T-helper 2 cell treated with Interferon-gamma antibody and Interleukin-4, amounts not matched to agents 5 μg/mL and 100 μg/mL, for 36 hours (primary cell): ENCODE measurements around the gene DNM3.

Source experiments
- DNase-seq: peaks from one replicate; pipeline ENCODE4 v3.0.0; 2021; ENCODE audit warnings: low spot score
- H3K27ac Mint-ChIP-seq: one replicate; pipeline ENCODE4 v1.8.0; 2021; ENCODE audit warnings: mild to moderate bottlenecking, mixed read lengths
- H3K27me3 Mint-ChIP-seq: one replicate; pipeline ENCODE4 v1.8.0; 2021; ENCODE audit warnings: low read depth, mixed read lengths
- H3K36me3 Mint-ChIP-seq: one replicate; pipeline ENCODE4 v1.8.0; 2021; ENCODE audit warnings: low read depth, mixed read lengths
- H3K4me1 Mint-ChIP-seq: one replicate; pipeline ENCODE4 v1.8.0; 2021; ENCODE audit warnings: low read depth, mixed read lengths
- H3K4me3 Mint-ChIP-seq: one replicate; pipeline ENCODE4 v1.8.0; 2022; ENCODE audit warnings: mild to moderate bottlenecking, moderate library complexity, mixed read lengths
- H3K9me3 Mint-ChIP-seq: one replicate; pipeline ENCODE4 v1.8.0; 2021; ENCODE audit warnings: mixed read lengths

DNM3 gene

DNA sequence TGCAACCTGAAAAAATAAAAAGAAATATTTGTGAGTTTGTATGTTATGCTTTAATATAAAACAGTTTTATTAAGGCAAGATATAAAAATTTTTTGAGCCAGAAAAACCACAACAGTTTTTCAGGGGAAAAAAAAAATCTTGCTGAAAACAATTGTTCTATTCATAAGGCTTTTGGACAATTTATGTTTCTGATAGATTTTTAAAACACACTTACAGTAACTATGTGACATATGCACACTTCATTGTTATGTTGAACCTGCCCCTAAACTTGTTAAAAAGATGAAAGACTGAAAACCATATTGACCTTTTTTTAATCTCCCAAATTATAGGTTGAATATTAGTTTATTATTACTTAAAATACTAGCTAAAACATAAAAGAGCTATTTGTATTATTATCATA lies 299.3 kb downstream of the DNM3 start:
- no peak for DNase-seq
- no peaks in the 10 kb centered on the region for H3K27me3 Mint-ChIP-seq
- peaks cover 7% of the 10 kb centered on the region for H3K4me1 Mint-ChIP-seq
- H3K4me3 Mint-ChIP-seq = no peak overlapping the region
- H3K9me3 Mint-ChIP-seq = no peaks in the 10 kb centered on the region
- H3K27ac Mint-ChIP-seq = no peak overlapping the region
- H3K36me3 Mint-ChIP-seq = no peaks in the 10 kb centered on the region

DNA sequence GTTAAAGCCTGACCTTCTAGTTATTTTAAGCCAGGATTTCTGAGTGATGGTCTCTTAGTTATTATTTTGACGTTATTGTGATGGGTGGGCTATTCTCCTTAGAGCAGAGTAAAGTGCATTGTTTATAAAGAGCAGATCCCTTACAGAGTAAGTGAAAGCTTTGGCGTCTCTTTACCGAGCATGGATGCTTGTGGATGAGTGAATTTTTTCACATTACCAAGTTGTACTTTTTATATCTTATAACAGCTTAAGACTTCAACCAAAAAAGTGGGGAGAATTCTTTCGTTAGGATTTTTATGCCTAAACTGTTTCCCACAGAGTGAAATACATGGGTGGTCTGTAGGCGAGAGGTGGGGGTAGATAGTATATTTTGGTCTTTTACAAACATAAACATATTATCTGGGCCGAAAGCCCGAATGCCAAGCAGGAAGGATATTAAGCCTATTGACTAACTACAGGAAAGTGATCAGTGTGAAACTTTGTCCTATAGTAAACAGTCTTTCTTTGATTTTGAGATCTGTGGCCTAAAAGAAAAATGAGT lies 300.1 kb downstream of the DNM3 start:
- Mint-ChIP-seq H3K4me3 (no peak overlapping the region), H3K4me1 (peaks cover 7% of the 10 kb centered on the region), H3K27me3 (no peaks in the 10 kb centered on the region), H3K36me3 (no peaks in the 10 kb centered on the region), H3K9me3 (no peaks in the 10 kb centered on the region), H3K27ac (no peak overlapping the region)
- DNase-seq = no peak

DNA sequence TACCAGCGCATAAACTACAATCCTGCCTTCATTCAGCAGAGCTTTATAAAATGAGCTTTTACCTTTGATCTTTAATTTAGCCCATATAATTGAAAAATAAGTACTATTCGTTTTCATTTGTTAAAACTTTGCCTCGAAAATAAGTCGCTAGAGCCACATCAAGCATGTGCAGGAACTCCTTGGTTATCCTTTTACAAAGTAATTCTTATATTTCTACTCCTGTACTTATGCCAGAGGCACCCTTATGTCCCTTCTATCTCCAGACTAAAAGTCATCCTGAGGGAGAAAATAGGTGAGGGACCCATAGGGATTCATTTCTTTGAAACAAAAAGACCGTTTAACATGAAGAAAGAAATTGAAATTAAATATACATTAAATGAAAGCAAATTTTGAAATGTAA lies 301.0 kb downstream of the DNM3 start:
- DNase-seq = no peak
- Mint-ChIP-seq H3K36me3 (no peaks in the 10 kb centered on the region), H3K4me1 (peaks cover 9% of the 10 kb centered on the region)

DNA sequence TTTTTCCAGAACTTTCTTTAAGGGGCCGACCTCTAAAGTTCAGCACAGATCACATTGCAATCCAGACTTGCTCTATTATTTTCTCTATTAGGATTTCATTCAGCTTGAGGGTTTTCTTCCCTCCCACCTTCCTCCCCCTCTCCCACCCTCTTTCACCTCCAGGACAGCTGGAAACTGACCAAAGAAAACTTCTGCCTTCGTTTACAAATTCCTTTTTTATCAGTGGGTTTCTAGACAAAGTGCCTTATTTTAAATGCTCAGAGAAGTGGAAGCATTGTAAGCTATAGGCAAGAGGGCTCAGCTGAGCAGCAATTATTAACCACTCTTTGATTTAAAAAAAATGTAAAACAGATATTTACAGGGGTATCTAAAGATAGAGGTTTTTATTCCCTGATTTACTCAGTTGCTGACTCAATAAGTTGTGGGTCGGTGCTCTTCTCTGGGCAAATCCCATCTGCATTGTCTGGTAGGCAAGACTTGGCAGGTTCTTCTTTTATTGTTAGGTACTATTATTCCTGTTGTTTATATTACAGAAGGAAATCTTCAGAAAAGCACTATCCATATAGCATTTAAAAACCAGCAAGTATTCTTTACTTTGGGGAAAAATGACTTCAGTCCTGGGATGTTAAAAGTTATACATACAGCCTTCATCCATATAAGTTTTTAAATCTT lies 302.2 kb downstream of the DNM3 start:
- no peak for DNase-seq
- H3K9me3 Mint-ChIP-seq = peaks cover 4% of the 10 kb centered on the region
- no peak overlapping the region for H3K4me3 Mint-ChIP-seq
- H3K36me3 Mint-ChIP-seq = no peaks in the 10 kb centered on the region
- H3K27me3 Mint-ChIP-seq = no peaks in the 10 kb centered on the region
- H3K4me1 Mint-ChIP-seq = peaks cover 9% of the 10 kb centered on the region
- no peak overlapping the region for H3K27ac Mint-ChIP-seq

More for the DNA sequence above, 301.0 kb downstream of the DNM3 start:
- no peak overlapping the region for H3K4me3 Mint-ChIP-seq
- H3K27ac Mint-ChIP-seq = no peak overlapping the region
- H3K27me3 Mint-ChIP-seq = no peaks in the 10 kb centered on the region
- peaks cover 4% of the 10 kb centered on the region for H3K9me3 Mint-ChIP-seq

DNA sequence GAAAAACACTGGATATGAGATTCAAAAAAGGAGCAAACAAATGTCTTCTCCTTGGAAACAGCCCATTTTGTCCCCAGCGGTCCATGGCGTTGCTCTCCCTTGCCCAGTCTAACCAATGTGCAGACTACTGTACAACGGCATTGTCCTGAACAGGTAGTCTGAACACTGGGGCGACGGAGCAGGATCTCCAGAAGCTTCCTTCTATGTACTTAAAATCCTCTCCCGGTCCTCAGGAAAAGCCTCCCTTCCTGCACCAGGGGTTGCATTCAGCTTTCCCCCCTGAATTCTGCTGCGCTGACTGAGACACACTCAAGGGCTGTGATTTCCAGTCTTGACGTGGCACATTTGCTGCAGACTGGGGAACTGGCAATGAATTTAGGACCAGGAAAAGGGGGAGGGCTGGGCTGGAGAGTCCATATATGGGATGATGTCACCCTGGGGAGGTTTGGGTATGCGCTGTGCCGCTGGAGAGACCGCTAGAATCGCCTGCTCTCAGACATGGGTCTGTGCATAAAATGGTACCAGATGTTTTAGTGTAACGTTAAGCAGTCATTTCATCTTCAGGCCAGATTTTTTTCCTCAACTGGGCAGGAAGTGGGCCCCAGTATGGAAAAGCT lies 303.3 kb downstream of the DNM3 start:
- peaks cover 4% of the 10 kb centered on the region for H3K9me3 Mint-ChIP-seq
- no peaks in the 10 kb centered on the region for H3K27me3 Mint-ChIP-seq
- H3K4me3 Mint-ChIP-seq = no peak overlapping the region
- H3K36me3 Mint-ChIP-seq = no peaks in the 10 kb centered on the region
- peaks cover 9% of the 10 kb centered on the region for H3K4me1 Mint-ChIP-seq
- no peak for DNase-seq
- peak overlapping the region; percentile 31 for H3K27ac Mint-ChIP-seq

DNA sequence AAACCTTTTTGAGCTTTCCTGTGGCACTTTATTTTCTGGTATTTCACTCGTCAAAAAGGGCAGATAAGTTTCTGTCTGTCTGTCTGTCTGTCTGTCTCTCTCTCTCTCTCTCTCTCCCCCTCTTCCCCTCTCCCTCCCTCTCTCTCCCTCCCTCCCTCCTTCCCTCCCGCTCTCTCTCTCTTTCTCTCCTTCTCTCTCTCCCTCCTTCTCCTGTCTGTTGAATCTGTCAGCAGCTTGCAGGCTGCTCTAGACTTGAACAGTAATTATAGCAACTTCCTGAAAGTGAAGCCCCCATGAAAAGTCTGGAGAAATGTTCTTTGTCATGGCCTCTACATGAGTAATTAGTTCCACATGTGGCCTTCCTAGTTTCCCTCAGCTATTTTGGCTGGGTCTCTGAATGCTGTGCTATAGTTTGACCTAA lies 303.9 kb downstream of the DNM3 start:
- no peaks in the 10 kb centered on the region for H3K36me3 Mint-ChIP-seq
- H3K27ac Mint-ChIP-seq = peak overlapping the region; percentile 31
- no peak overlapping the region for H3K4me3 Mint-ChIP-seq
- peaks cover 4% of the 10 kb centered on the region for H3K9me3 Mint-ChIP-seq
- DNase-seq = no peak
- peaks cover 9% of the 10 kb centered on the region for H3K4me1 Mint-ChIP-seq
- no peaks in the 10 kb centered on the region for H3K27me3 Mint-ChIP-seq

DNA sequence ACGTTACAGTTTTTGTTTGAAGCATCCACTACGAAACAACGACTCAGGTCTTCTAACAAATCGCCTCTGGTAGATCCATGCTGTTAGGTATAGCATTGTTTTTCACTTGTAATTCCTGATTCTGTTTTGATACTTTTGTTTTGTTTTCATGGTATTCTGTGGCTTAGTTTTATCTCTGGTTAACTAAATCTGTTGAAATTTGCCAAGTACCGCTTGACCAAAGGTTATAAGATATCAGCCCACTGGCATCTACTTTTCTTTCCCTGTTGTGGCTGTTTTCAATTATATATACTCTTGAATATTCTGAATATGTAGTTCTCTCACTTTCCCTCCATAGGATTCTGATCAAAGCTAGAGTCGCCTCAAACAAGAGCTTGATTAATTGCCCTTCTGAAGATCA lies 304.4 kb downstream of the DNM3 start:
- Mint-ChIP-seq H3K27ac (peak overlapping the region; percentile 31), H3K4me1 (peaks cover 9% of the 10 kb centered on the region)

DNA sequence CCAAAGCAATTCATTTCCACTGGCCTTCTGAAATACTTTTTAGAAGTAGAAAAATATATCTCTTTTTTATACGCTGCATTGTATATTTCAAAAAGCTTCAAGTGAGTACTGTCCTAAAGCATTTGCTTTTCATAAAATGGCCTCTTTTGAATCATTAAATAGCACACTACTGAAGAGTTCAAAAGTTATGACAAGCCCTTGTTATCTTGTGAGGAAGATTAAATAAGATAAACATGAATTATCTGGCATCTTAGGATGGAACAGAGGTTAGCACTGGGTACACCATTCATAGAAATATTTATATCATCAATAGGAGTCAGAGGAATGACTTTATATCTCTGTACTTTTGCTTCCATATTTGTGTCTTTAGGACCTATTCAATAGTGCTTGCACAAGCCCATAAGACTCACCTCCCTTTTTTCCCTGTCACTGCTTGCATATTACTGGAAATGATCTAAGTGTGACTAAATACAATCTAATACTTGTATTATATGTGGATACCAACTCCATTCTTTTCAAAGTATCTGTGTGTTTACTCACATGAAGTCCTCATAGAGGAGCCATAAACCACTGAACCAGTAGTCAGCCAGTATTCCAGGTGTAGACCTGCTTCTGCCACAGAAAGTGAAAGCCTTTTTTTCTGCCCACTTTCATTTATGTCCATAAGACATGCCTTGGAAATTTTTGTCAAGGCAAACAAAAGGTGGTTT lies 305.0 kb downstream of the DNM3 start:
- peaks cover 4% of the 10 kb centered on the region for H3K9me3 Mint-ChIP-seq
- H3K4me1 Mint-ChIP-seq = peaks cover 9% of the 10 kb centered on the region
- no peak overlapping the region for H3K4me3 Mint-ChIP-seq
- H3K27ac Mint-ChIP-seq = no peak overlapping the region
- H3K27me3 Mint-ChIP-seq = no peaks in the 10 kb centered on the region
- DNase-seq = no peak
- no peaks in the 10 kb centered on the region for H3K36me3 Mint-ChIP-seq

More for the DNA sequence above, 304.4 kb downstream of the DNM3 start:
- H3K9me3 Mint-ChIP-seq = peaks cover 4% of the 10 kb centered on the region
- H3K4me3 Mint-ChIP-seq = no peak overlapping the region
- H3K27me3 Mint-ChIP-seq = no peaks in the 10 kb centered on the region
- no peak for DNase-seq
- no peaks in the 10 kb centered on the region for H3K36me3 Mint-ChIP-seq

DNA sequence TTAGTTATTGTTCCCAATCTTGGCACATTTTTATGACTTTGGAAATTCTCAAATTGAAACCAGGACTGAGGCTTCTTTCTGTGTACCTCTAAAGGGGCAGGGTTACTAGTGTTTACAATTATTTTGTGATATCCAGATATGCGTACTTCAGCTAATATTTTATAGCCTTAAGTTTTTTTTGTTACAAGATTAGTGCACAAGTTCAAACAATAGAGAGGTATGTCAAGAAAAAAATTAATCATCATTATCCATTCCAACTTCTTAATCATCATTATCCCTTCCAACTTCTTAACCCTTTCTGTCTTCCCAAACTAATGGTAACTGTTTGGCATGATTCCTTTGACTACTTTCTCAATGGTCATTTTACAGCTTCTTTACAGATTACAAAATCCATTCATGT lies 306.2 kb downstream of the DNM3 start:
- no peak for DNase-seq
- peaks cover 6% of the 10 kb centered on the region for H3K9me3 Mint-ChIP-seq
- H3K4me3 Mint-ChIP-seq = no peak overlapping the region
- peaks cover 9% of the 10 kb centered on the region for H3K4me1 Mint-ChIP-seq
- H3K36me3 Mint-ChIP-seq = no peaks in the 10 kb centered on the region
- H3K27ac Mint-ChIP-seq = no peak overlapping the region
- H3K27me3 Mint-ChIP-seq = no peaks in the 10 kb centered on the region

DNA sequence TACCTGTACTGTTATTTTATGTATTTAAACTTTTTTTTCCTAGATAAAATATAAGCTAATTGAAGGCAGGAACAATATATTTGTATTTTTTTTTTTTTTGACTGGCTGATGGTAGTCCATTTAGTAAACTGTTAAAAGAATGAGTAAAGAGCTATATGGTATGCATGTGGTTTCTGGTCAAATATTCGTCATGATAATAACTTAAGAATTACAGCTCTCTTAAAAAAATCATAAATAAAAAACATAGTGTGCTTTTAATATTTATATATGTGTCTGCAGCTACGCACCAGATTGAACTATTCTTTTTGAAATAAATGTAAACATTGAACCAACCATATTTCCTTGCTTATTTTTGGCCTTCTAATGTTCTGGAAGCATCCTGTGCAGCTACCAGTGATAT lies 306.9 kb downstream of the DNM3 start:
- H3K27me3 Mint-ChIP-seq = no peaks in the 10 kb centered on the region
- no peak overlapping the region for H3K27ac Mint-ChIP-seq
- H3K4me3 Mint-ChIP-seq = no peak overlapping the region
- no peak for DNase-seq
- peaks cover 9% of the 10 kb centered on the region for H3K4me1 Mint-ChIP-seq
- no peaks in the 10 kb centered on the region for H3K36me3 Mint-ChIP-seq
- H3K9me3 Mint-ChIP-seq = peaks cover 7% of the 10 kb centered on the region

DNA sequence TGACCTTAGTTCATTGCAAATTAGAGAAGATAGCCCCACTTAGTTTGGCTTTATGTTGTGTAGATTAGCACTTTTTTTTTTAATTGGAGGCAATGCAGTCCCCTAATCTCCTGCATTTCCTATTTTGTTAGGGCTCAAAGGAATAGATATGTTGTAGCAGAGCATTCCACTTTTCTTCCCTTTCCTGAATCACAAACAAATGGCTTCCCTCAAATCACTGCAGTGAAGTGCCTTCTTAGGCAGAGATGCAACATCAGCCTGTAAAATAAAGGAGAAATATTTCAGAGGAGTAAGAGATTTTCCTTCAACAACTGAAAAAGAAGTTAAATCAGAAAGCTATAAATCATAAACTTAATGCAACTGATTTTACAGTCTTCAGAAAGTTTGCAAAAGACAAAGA lies 307.4 kb downstream of the DNM3 start:
- H3K4me1 Mint-ChIP-seq = peaks cover 8% of the 10 kb centered on the region
- no peaks in the 10 kb centered on the region for H3K27me3 Mint-ChIP-seq
- peaks cover 7% of the 10 kb centered on the region for H3K9me3 Mint-ChIP-seq
- no peak overlapping the region for H3K27ac Mint-ChIP-seq
- H3K36me3 Mint-ChIP-seq = peaks cover 2% of the 10 kb centered on the region
- DNase-seq = no peak
- no peak overlapping the region for H3K4me3 Mint-ChIP-seq

DNA sequence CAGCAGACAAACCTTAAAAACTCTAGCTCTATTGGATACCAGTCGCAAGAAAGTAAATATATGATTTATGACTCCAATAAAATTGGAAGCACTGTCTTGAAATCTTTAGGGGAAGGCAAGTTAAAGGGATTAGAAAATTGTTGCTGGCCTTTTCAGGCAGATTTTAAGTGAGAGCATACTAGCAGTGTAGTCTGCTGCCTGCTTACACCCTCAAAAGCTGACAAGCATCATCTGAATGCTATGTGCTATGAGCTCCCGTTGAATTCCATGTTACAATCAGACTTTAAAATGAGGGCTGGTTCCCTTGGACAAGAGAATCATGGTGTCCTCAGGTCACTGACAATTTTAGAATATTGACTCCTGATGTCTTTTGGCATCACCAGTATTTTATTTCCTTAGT lies 308.0 kb downstream of the DNM3 start:
- no peak for DNase-seq
- Mint-ChIP-seq H3K36me3 (peaks cover 2% of the 10 kb centered on the region), H3K27me3 (no peaks in the 10 kb centered on the region), H3K4me1 (peaks cover 10% of the 10 kb centered on the region), H3K27ac (no peak overlapping the region), H3K9me3 (peaks cover 8% of the 10 kb centered on the region), H3K4me3 (no peak overlapping the region)

DNA sequence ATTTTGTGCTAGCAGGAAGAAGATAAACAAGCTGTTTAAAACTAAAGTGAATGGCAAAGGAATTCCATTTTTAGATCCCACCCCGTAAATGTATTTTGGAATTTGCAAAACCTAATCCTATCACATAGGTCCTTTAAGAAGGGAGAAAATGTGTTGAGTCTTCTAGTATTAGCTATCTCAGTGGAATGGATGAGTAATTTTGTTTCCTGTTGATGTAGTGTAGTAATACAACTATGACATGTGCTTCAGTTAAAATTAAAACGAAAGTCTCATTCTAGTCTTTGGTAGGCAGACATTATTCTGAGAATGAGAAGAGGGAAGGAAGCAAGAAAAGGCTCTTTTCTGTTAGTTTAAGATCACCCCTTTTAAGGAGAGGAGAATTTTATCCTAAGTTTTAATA lies 313.3 kb downstream of the DNM3 start:
- Mint-ChIP-seq H3K4me1 (peaks cover 10% of the 10 kb centered on the region), H3K27me3 (no peaks in the 10 kb centered on the region), H3K9me3 (peaks cover 8% of the 10 kb centered on the region), H3K36me3 (peaks cover 6% of the 10 kb centered on the region), H3K4me3 (peak overlapping the region; percentile 59), H3K27ac (peak overlapping the region; percentile 93)
- DNase-seq = no peak

DNA sequence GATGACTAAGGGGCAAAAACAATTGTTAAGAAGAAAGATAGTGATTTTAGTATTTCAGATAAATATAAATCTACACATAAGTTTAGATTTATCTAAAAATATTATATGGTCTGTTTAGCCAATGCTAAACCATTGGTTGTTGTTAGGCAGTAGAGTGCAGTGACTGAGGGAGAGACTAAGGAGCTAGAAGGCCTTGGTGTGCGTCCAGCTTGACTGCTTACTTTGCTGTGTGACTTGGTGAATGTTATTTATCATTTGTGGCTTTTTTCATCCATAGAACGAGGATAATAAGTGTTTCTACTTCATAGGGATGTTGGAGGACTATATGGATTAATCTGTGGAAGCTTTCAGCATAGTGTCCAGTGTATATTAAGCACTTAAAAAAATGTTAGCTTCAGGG lies 314.5 kb downstream of the DNM3 start:
- H3K27me3 Mint-ChIP-seq = no peaks in the 10 kb centered on the region
- H3K4me1 Mint-ChIP-seq = peaks cover 10% of the 10 kb centered on the region
- DNase-seq = no peak
- no peak overlapping the region for H3K27ac Mint-ChIP-seq
- H3K36me3 Mint-ChIP-seq = peaks cover 6% of the 10 kb centered on the region
- no peak overlapping the region for H3K4me3 Mint-ChIP-seq
- H3K9me3 Mint-ChIP-seq = peaks cover 8% of the 10 kb centered on the region
